Hair follicular keratinocyte (primary cell): Measurements from ENCODE around the gene DDX21. TPM values are rescaled to one million over a fixed set of nuclear protein-coding genes. Genes with fewer than 3 reads are reported as not detected.

ENCODE experiments used
- total RNA-seq: library from RNA; depleted of rRNA; stranded (reverse); fragments of >200 nt; gene quantifications from 2 replicates; pipeline ENCODE4 v1.2.3, GENCODE V29; 2015

Gene DDX21
- total RNA-seq = 83.7 and 120 TPM in 2 replicates

DNA sequence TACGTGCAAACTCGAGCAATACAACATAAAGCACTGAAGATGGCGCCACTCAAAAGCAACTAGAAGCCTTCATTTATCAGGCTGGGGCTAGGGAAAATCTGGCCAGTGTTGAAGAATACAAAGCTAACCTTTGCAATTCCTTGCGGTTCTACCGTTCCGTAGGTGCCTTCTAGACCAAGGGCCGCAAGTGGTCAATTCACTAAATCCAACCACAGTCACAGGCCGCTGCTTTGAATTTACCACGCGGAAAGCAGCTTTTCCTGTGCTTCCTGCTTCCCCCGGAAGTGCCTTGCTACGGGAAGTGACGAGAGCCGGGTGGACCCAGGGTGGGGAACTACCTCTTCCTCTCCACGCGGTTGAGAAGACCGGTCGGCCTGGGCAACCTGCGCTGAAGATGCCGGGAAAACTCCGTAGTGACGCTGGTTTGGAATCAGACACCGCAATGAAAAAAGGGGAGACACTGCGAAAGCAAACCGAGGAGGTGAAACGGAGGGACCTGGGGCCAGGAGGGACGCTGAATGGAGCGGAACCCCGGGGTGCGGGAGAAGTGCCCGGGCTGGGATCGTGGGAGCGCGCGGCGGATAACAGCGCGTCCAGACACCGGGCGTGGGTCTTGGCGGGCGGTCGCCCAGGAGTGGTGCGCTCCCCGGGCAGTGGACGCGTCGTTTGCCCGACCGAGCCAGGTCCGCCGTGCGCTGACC lies at the start of gene DDX21:
TSS of gene DDX21 (plus strand) at position 339 of the 701 bp plus-strand sequence. CDS start at position 395, 56 bp downstream.

DNA sequence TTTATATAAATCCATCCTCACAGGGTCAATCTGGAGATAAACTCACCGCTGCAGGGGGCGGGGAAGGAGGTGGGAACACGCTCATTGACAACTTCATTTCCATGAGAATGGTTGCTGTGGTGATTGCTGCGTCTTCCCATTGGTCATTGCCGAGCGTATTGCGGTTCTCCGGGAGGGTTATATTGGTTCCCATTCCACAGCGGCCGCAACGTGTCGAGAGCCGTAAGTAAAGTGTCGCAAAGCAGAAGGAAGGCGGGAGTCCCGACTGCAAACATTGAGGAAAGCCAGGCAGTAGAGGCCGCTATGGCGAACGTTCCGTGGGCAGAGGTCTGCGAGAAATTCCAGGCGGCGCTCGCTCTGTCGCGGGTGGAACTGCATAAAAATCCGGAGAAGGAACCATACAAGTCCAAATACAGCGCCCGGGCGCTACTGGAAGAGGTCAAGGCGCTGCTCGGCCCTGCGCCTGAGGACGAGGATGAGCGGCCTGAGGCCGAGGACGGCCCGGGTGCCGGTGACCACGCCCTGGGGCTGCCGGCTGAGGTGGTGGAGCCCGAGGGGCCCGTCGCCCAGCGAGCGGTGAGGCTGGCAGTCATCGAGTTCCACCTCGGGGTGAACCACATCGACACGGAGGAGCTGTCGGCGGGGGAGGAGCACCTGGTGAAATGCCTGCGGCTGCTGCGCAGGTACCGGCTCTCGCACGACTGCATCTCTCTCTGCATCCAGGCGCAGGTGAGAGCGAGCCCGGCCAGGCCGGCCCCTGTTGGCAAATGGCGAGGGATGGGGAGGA lies 32.8 kb downstream of the DDX21 start, which contains the start of gene KIFBP:
TSS of gene KIFBP (plus strand) at position 274 of the 787 bp plus-strand sequence. CDS start at position 304, 30 bp downstream.

Other genes starting within 250 kb of the DDX21 start
- 25.0 and 29.0 TPM in 2 replicates for gene CCAR1, start 234.9 kb upstream of the DDX21 start, total RNA-seq
- gene STOX1, start 128.6 kb upstream of the DDX21 start, total RNA-seq = not detected in 2 replicates
- gene DDX50, start 54.9 kb upstream of the DDX21 start, total RNA-seq = 40.9 and 41.7 TPM in 2 replicates
- 28.8 and 35.5 TPM in 2 replicates for gene KIFBP, start 32.6 kb downstream of the DDX21 start, total RNA-seq
- 0.86 and 5.2 TPM in 2 replicates for gene SRGN, start 131.9 kb downstream of the DDX21 start, total RNA-seq
- gene VPS26A, start 168.0 kb downstream of the DDX21 start, total RNA-seq = 19.3 and 21.1 TPM in 2 replicates
- gene SUPV3L1, start 224.1 kb downstream of the DDX21 start, total RNA-seq = 21.8 and 30.1 TPM in 2 replicates